ENCODE results near the gene MGMT.
"Not testable (repeated sequence)": the region's sequence is repeated elsewhere in the genome, so short reads cannot be mapped to it uniquely, and the experiment has no call there.

MGMT gene

DNA sequence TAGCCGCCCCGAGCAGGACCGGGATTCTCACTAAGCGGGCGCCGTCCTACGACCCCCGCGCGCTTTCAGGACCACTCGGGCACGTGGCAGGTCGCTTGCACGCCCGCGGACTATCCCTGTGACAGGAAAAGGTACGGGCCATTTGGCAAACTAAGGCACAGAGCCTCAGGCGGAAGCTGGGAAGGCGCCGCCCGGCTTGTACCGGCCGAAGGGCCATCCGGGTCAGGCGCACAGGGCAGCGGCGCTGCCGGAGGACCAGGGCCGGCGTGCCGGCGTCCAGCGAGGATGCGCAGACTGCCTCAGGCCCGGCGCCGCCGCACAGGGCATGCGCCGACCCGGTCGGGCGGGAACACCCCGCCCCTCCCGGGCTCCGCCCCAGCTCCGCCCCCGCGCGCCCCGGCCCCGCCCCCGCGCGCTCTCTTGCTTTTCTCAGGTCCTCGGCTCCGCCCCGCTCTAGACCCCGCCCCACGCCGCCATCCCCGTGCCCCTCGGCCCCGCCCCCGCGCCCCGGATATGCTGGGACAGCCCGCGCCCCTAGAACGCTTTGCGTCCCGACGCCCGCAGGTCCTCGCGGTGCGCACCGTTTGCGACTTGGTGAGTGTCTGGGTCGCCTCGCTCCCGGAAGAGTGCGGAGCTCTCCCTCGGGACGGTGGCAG lies at the start of gene MGMT:
MGMT (plus strand) TSS at position 539 of the 656 bp plus-strand sequence.
- DNase-seq: peak; percentile 80

- DNase-seq: no peak
Observed at GRCh38 chr10:129417870-129418269, 49.2 kb upstream of the MGMT start.

GRCh38 chr10:129418496-129419225 lies 48.4 kb upstream of the MGMT start:
- DNase-seq: no peak

GRCh38 chr10:129419397-129419796 lies 47.6 kb upstream of the MGMT start:
- DNase-seq: no peak

DNA sequence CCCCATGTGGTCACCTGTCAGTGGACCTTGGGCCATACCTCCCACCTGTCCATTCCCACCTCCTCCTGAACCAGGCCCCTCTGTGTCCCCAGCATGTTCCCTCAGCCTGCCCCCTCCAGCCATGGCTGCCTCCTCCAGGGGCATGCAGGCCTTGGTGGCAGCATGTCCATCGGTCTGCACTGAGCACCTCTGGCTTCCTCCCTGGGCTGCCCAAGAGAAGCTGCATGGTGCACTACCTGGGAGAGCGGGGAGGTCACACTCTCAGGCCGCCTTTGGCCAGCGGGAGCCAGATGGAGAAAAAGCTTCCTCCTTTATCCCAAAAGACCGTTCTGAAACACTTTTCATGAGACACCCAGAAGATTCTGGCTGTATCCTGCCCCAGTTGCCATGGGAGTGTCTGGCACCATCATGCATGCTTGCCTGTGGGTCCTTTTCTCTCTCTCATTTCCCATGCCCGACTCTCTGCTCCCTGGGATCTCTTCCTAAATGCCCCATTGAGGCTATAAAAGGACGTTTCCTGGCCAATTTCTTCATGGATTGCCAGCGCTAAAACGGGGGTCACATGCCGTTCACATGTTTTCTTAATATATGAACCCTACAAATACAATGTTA lies 45.5 kb upstream of the MGMT start:
- DNase-seq: no peak

DNA sequence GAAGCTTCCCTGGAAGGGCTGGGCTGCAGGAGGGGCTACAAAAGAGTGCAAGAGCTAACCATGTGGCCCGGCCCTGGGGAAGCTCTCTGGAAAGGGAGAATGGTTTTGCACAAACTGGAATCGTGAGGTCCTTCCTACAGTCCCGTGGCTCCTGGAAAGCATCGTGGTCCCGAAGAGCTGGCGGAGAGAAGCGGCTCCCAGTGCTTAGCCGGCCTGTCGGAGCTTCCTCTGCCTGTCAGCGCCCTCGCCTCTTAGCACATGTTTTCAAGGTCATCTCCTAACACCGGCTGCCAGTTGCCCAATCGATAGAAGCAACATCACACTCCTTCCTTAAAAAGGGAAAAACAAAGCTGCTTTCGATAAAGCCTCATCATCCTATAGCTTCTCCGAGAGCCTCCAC lies 42.1 kb upstream of the MGMT start:
- DNase-seq: no peak

GRCh38 chr10:129426606-129427005 lies 40.4 kb upstream of the MGMT start:
- DNase-seq: no peak

DNA sequence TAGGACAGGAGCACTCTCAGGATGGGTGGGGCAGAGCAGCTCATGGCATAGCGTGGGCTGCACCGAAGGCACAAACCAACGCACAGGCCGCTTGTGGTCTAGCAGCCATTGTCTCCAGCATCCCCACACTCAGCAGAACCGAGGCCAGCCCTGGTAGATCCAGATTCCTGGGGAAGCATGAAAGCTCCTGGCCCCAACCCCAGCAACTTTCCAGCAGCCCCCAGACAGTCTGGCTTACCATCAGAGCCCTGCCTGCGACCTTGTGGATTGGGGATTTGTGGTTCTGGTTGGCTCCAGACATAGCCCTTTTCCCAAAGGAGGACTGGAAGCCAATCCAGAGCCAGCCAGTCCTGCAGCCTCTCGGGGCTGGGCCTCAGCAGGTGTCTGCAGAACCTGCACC lies 33.8 kb upstream of the MGMT start:
- no peak for DNase-seq

DNA sequence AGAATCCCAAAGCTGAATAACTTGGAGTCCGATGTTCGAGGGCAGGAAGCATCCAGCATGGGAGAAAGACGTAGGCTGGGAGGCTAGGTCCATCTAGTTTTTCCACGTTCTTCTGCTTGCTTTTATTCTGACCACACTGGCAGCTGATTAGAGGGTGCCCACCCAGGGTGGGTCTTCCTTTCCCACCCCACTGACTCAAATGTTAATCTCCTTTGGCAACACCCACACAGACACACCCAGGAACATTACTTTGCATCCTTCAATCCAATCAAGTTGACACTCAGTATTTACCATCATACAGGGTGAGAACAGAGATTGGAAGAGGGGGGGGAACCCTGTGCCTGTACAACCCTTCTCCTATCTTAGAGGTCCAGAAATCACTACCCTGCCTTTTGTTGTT lies 31.3 kb upstream of the MGMT start:
- DNase-seq: not testable (repeated sequence)

- no peak for DNase-seq
Observed at GRCh38 chr10:129438024-129438423, 29.0 kb upstream of the MGMT start.

DNA sequence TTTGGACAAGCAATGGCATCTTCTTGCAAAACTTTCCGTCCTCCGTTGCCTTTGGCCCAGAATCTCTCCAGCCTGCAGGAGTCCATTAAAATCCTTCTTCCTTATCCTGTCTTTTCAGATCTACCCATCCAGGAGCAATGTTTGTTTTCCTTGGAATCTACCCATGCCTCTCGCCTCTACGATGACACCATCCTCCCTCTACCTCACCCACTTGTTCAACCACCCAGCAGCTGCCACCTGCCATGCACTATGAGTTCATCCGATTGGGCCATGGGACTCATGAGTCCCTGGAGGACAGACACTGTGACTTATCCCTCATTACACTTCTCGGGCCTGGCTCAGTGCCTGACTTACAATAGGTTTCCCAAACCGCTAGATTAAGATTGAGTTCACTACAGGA lies 26.8 kb upstream of the MGMT start:
- no peak for DNase-seq

DNA sequence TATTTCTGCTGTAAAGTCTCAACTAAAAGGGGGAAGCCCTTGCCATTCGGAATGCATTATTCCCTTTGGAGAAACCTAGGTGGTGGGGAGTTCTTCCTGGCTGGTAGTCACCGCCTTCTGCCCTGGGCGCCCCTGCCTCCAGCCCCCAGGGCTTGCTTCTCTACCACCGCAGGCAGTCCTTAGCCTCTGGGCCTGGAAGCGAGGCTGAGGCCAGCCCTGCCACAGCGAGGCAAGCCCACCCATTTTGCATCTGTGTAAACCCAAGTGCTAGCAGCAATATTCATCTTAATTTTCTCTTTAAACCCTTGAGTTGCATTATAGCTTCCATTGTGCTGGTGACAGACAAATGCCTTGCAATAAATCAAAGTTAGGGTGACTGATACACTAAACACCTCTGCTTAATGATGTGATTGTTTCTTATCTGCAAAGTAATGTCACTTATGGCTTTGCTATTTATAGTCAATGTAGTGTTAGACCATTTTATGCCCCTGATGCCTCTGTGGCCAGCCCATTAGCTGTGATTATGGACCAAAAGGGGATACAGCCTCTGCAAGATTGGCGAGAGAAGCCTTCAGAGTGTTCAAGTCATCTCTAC lies 26.2 kb upstream of the MGMT start:
- no peak for DNase-seq

- no peak for DNase-seq
Observed at GRCh38 chr10:129441372-129442009, 25.6 kb upstream of the MGMT start.

DNA sequence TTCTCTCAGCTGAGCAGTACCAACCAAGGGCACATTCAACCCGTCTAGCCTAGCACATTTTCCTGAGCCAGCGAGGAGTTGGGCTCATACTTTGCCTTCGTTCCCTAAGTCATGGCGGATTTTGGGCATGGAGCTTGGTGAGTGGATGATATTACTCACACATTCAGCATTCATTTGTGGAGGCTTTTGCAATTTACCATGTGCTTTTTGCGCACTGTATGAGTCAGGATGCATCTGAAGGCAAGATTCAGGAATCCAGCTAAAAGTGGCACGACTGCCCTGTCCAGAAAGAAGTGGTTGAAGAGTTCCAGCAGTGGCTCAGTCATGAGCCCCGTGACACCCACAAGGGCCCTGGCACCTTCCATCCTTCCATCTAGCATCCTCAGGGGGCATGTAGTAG lies 24.2 kb upstream of the MGMT start:
- DNase-seq: no peak

- DNase-seq: no peak
Observed at GRCh38 chr10:129444359-129444758, 22.7 kb upstream of the MGMT start.

- no peak for DNase-seq
Observed at GRCh38 chr10:129445436-129446182, 21.4 kb upstream of the MGMT start.

DNA sequence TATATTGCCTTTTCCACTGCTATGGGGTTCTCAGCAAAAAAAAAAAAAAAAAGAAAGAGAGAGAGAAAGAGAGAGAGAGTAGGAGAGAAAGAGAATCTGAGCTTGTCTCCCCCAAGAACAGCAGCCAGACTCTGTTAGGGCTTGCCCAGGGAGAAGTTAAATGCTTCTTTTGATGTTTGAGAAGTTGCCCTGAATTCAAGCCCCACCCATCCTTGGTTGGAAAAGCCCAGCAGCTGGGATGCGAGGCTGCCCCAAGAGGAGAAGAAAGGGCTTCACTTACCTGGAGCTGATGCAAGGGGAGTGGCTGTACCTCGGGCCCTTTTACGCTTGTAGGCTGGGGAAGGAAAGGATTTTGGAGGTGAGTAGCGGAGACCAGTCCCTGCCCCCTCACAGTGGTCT lies 20.9 kb upstream of the MGMT start:
- no peak for DNase-seq

GRCh38 chr10:129447486-129447885 lies 19.6 kb upstream of the MGMT start:
- no peak for DNase-seq

GRCh38 chr10:129448086-129448485 lies 19.0 kb upstream of the MGMT start:
- DNase-seq: no peak

GRCh38 chr10:129448539-129448938 lies 18.5 kb upstream of the MGMT start:
- DNase-seq: no peak

DNA sequence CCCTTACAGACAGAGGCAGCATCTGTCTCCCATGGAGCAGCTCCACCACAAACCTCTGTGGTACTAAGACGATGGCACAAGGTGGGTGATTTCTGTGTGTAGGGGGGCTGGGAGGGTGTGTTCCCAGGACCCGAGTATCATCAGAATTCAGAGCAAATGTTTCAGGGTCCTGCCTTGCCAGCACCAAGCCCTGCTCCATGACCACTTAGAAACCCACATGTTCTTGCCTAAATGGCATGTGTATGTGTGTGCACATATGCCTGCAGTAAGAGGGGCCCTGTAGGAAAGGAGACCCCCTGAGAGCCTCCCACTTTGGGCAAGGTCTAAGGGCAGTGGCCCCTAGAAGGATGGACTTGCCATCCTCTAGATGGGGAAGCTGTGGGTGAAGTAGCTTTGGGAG lies 17.1 kb upstream of the MGMT start:
- no peak for DNase-seq

- no peak for DNase-seq
Observed at GRCh38 chr10:129450391-129450790, 16.6 kb upstream of the MGMT start.

GRCh38 chr10:129455625-129456024 lies 11.4 kb upstream of the MGMT start:
- DNase-seq: no peak

All from RPMI8226 (cell line).